Measurements from ENCODE around the gene NAALADL2. TPM values are rescaled to one million over a fixed set of nuclear protein-coding genes. Genes with fewer than 3 reads are reported as not detected.

The NAALADL2 gene
- total RNA-seq, 1 donor, result 23.5 TPM

- H3K36me3 ChIP-seq (ENCODE audit: insufficient read depth, low read length), result no peaks in the 10 kb centered on the region
- H4K20me1 ChIP-seq (ENCODE audit: insufficient read depth, low read length), result no peaks in the 10 kb centered on the region
- DNase-seq (ENCODE audit: insufficient read length, low spot score, missing footprints), result no peak
- TF ChIP-seq CTCF (IDR thresholded peaks at IDR 0.05; ENCODE audit: extremely low read depth, low read depth, low read length), result no peak
- no peak overlapping the region for H2AFZ ChIP-seq (ENCODE audit: low read length)
- no peaks in the 10 kb centered on the region for H3K9me3 ChIP-seq (ENCODE audit: low read depth, low read length)
- peaks cover 21% of the 10 kb centered on the region for H3K4me1 ChIP-seq (ENCODE audit: insufficient read depth, low read length)
- H3K27me3 ChIP-seq (ENCODE audit: insufficient read depth, low read length), result no peaks in the 10 kb centered on the region
- H3K4me3 ChIP-seq (ENCODE audit: insufficient read depth, low read length), result no peak overlapping the region
- H3K27ac ChIP-seq (ENCODE audit: low read depth, low read length), result no peak overlapping the region
- H3K4me2 ChIP-seq (ENCODE audit: insufficient read depth, low read length), result no peak overlapping the region
- H3K79me2 ChIP-seq (ENCODE audit: insufficient read depth, low read length), result no peaks in the 10 kb centered on the region
These were observed 809.2 kb downstream of the NAALADL2 start for GRCh38 chr3:175668300-175668699.

GRCh38 chr3:175670557-175670956, 811.4 kb downstream of the NAALADL2 start:
- no peak overlapping the region for H2AFZ ChIP-seq (ENCODE audit: low read length)
- peak overlapping the region; percentile 23 for H3K4me2 ChIP-seq (ENCODE audit: insufficient read depth, low read length)
- H3K9me3 ChIP-seq (ENCODE audit: low read depth, low read length), result no peaks in the 10 kb centered on the region
- TF ChIP-seq CTCF (IDR thresholded peaks at IDR 0.05; ENCODE audit: extremely low read depth, low read depth, low read length), result no peak
- peaks cover 21% of the 10 kb centered on the region for H3K4me1 ChIP-seq (ENCODE audit: insufficient read depth, low read length)
- H3K36me3 ChIP-seq (ENCODE audit: insufficient read depth, low read length), result no peaks in the 10 kb centered on the region
- peak overlapping the region; percentile 74 for H3K27ac ChIP-seq (ENCODE audit: low read depth, low read length)
- no peaks in the 10 kb centered on the region for H3K27me3 ChIP-seq (ENCODE audit: insufficient read depth, low read length)
- no peak overlapping the region for H3K4me3 ChIP-seq (ENCODE audit: insufficient read depth, low read length)
- no peaks in the 10 kb centered on the region for H4K20me1 ChIP-seq (ENCODE audit: insufficient read depth, low read length)
- H3K79me2 ChIP-seq (ENCODE audit: insufficient read depth, low read length), result no peaks in the 10 kb centered on the region
- DNase-seq (ENCODE audit: insufficient read length, low spot score, missing footprints), result no peak

DNA sequence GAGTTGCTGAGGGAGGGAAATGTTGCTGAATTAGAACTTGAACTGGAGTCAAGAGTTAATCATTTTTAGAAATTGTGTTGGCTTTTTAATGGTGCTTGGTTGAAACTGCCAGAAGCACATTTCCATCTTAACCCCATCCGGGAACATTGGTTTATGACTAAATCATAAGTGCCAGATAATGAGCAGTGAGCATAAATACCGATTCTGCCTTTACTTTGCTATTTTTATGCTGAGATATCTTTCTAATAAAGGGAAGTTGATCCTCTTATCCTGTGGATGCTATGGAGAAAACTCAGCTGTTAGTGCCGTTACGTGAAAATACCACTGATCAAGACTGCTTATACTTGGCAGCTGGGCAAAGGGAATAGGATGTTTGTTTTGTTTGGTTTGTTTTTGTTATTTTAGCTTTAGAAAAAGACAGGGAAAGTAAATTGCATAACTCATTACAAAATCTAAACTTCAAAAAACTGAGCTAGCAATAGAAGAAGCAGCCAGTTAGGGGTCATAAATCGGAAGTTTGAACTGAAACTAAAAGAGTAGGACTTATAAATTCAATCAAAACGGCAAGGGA, 813.1 kb downstream of the NAALADL2 start:
- peak overlapping the region; percentile 74 for H3K27ac ChIP-seq (ENCODE audit: low read depth, low read length)
- H3K27me3 ChIP-seq (ENCODE audit: insufficient read depth, low read length), result no peaks in the 10 kb centered on the region
- TF ChIP-seq CTCF (IDR thresholded peaks at IDR 0.05; ENCODE audit: extremely low read depth, low read depth, low read length), result no peak
- DNase-seq (ENCODE audit: insufficient read length, low spot score, missing footprints), result peak; percentile 52
- H3K36me3 ChIP-seq (ENCODE audit: insufficient read depth, low read length), result no peaks in the 10 kb centered on the region
- peak overlapping the region; percentile 95 for H2AFZ ChIP-seq (ENCODE audit: low read length)
- H4K20me1 ChIP-seq (ENCODE audit: insufficient read depth, low read length), result no peaks in the 10 kb centered on the region
- no peaks in the 10 kb centered on the region for H3K9me3 ChIP-seq (ENCODE audit: low read depth, low read length)
- H3K79me2 ChIP-seq (ENCODE audit: insufficient read depth, low read length), result no peaks in the 10 kb centered on the region
- H3K4me3 ChIP-seq (ENCODE audit: insufficient read depth, low read length), result peak overlapping the region; percentile 76
- peak overlapping the region; percentile 94 for H3K4me2 ChIP-seq (ENCODE audit: insufficient read depth, low read length)
- peaks cover 21% of the 10 kb centered on the region for H3K4me1 ChIP-seq (ENCODE audit: insufficient read depth, low read length)

- DNase-seq (ENCODE audit: insufficient read length, low spot score, missing footprints), result peak; percentile 29
- Histone ChIP-seq H3K36me3 (ENCODE audit: insufficient read depth, low read length) (no peaks in the 10 kb centered on the region), H3K27me3 (ENCODE audit: insufficient read depth, low read length) (no peaks in the 10 kb centered on the region), H3K79me2 (ENCODE audit: insufficient read depth, low read length) (no peaks in the 10 kb centered on the region), H3K4me2 (ENCODE audit: insufficient read depth, low read length) (no peak overlapping the region), H2AFZ (ENCODE audit: low read length) (no peak overlapping the region), H4K20me1 (ENCODE audit: insufficient read depth, low read length) (no peaks in the 10 kb centered on the region), H3K4me3 (ENCODE audit: insufficient read depth, low read length) (no peak overlapping the region), H3K4me1 (ENCODE audit: insufficient read depth, low read length) (no peaks in the 10 kb centered on the region), H3K9me3 (ENCODE audit: low read depth, low read length) (no peaks in the 10 kb centered on the region), H3K27ac (ENCODE audit: low read depth, low read length) (no peak overlapping the region)
- TF ChIP-seq CTCF (IDR thresholded peaks at IDR 0.05; ENCODE audit: extremely low read depth, low read depth, low read length), result no peak
These were observed 820.4 kb downstream of the NAALADL2 start for GRCh38 chr3:175679568-175679967.

Measured in osteoblast (primary cell).